ENCODE results near the gene FOXD2.
A peak's percentile ranks its signal among the peaks of the same experiment; 100 is the strongest.

The FOXD2 gene

DNA sequence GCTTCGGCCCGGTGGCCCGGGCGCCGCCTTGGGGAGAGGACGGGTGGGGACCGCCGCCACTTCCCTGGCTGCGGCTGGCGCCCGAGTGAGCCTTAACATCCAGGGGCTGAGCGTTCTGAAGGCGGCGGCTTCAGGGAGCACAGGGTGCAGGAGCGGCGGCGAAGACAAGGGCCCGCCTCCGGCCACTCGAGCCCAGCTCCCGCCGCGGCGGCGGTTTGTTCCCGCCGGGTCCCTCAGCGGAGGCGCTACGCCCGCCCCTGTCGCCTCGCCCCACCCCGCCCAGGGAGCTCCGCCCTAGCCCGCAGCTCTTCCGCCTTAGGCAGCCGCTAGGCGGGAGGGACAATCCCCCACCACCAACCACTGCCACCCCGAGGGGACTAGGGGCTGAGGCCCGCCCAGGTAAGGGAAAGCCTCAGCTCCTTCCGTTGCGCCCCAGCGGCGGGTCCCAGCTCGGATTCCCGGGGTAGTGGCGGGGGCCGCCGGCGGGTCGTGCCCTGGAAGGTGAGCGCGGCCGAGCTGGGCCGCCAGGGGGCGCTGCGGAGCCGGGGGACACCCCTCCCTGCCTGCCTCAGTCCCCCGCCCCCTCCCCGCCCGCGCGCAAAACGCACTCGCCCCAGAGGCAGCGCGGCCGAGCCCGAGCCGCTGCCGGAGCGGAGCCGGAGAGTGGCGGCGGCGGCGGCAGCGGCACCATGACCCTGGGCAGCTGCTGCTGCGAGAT is at the start of gene FOXD2:
Gene FOXD2 (plus strand): TSS at position 598 of the 718 bp plus-strand sequence. CDS start 92 bp downstream, at position 690.
- peak; percentile 92 for DNase-seq

DNA sequence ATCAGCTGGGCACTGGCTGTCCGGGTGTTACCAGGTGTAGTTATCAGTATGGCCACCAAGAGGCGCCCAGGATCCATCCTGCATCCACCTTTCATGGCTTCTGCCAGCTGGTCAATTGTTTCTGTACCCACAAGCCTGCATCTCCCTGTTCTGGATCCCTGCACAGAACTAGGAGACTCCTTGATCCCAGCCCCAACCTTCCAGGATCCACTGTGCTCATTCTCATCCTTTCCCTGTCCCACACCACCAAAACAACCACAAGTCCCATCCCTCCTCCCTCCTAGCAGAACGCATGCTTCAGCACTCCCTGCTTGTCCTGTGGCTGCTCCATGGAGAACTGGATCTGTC is 49.0 kb upstream of the FOXD2 start:
- peak; percentile 29 for DNase-seq

DNA sequence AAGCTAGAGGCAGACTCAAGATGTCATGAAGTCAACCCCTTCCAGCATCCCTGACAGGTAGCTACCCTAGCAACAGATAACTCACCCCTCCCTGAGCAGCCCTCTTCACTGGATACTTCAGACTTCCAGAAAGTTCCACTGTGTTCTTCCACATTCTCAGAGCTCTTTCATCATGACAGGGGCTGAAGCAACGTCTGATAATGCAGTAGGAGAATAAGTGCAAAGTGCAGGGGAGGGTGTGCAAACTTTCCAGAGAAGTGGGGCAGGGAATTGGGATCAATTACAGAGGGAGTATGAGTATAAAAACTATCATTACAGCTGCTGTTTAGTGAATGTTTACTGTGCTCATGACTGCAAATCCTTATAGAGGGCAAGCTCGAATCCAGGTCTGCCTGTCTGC is 48.1 kb upstream of the FOXD2 start:
- DNase-seq = no peak

DNA sequence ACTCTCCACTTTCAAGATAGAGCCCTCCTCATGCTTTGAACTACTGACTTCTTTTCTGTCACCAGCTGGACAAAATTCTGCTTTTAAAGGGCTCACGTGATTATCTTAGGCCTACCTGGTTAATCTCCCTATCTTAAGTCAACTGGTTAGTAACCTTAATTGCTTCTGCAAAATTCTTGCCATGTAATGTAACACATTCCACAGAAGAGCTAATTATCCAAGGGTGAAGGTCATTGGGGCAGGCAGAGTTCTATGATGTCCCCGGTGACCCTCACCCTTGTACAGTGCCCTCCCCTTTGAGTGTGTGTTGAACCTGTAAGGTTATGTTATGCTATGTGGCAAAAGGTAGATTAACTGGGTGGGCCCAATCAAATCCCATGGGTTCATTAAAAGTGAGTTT is 47.0 kb upstream of the FOXD2 start:
- DNase-seq = no peak

DNA sequence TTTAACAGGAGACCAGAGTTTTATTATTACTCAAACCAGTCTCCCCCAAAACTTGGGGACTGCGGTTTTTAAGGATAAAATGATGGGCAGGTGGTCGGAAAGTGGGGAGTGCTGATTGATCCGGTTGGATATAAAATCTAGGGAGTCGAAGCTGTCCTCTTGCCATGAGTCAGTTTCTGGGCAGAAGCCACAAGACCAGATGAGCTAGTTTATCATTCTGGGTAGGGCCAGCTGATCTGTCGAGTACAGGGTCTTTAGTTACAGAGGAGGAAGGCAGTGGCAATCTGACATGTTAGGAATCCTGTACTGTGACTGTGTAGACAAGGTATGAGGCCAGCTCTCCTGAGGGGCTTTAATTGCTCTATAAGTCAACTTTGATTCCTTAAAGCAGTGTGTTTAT is 44.7 kb upstream of the FOXD2 start:
- DNase-seq = no peak

DNA sequence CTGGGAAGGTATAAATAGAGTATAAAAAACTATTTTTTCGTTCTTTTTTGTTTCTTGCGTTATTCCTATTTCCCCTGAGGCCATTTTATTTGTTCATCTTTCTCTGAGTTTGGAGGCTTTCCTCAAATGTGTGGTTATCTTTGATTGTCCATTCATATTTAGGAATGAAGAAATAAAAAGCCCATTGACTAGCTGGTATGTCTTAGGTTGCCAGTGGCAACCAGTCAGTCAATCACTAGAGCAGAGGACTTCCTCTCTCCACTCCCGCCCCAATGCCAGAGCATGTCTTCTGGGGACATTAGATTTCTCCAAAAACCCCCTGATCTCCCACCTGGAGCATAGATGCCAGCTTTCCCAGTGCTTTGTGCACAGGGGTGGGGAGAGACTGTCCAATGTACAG is 42.4 kb upstream of the FOXD2 start:
- DNase-seq = no peak

DNA sequence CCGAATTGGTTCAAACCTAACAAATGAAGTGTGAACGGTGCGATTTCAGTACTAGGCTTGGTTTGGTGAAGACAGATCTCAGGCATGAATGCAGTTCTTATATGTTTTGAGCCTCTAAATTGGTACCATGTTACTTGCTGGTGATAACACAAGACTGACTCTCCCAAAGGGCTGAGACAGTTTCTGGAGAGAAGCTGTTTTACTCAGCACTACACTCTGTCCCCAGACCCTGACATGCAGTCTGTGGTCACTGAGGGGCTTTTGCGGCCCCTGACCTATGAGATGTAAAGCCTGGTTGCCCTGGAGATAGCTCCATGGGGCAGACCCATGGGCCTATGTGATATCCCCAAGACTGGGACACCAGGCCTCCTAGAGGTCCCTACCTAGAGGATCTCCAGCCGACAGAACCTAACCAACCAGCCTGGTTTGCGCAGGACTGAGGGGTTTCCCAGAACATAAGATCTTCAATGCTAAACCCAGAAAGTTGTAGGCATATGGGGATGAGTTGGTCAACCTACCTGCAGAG is 41.1 kb upstream of the FOXD2 start:
- no peak for DNase-seq

DNA sequence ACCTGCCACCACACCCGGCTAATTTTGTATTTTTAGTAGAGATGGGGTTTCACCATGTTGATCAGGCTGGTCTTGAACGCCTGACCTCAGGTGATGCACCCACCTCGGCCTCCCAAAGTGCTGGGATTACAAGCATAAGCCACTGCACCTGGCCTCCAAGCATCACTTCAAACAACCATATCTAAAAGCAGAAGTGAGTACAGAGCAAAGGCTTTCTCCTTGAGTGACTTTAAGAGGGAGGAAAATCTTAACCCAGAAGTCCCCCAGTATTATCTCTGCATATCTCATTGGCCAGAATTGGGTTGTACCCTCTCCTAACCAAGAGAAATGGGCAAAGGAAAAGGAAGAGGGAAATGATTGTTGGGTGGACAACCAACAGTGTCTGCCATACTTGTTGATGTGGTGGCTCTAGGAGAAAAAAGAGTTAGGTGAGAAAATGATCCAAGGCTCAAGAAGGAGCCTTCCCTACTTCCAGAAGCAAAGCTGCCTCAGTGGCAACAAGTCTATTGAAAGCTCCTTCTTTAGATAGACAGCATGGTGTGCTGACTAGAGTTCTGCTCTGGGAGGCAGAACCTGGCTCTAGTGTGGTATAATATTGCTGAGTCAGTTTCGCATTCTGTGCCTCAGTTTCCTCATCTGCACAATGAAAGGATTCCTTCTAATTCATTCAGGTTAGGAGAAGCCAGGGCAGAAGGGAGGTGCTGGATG is 38.6 kb upstream of the FOXD2 start:
- DNase-seq = no peak

DNA sequence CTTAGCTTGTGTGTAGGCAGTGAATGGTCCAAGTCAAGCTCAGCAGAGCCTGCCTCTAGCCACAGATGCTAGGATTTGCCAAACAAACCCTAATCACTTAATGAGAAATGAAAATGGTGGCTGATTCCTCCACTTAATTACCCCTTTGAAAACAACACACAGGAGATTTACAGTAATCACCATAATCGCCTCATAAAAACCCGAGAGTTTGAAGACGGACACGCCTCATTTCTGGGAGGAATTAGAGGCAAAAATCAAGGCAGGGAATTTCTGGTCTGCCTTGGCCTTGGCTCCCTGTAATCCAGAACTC is 38.0 kb upstream of the FOXD2 start:
- DNase-seq = no peak

DNA sequence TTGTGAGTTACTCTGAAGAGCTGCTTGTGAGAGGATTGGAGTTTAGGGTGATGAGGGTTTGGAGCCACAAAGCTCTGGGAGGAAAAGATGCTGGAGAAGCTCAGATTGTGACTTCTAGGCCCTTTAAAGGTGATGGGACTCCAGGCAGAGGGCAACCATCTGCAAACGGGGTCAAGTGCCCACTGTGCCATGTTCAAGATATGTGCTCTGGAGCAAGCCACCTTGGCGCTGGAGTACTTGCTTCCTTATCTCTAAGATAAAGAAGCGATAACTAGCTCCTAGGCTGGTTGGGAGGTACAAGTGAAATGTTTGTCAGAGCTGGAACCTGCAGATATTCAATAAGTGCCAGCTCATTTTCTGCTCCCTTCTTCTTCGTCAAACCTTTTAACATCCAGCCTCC is 36.1 kb upstream of the FOXD2 start:
- DNase-seq = no peak

DNA sequence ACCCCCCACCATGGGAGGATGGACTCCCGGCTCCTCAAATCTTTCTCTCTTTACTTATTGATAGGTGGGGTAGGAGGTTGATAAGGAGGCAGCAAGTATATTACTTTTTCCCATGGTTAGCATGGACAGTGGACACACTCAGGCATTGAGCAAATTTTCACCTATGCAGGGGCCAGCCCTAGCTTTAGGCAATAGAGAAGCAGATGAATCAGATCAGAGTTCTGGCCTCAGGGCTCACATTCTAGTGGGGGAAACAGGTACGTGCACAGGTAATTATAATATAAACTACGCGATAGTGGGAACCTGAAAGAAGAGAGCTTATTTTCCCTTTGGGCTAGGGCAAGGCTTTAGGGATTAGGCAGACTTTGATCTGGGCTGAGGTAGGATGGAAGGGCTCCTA is 35.3 kb upstream of the FOXD2 start:
- DNase-seq = no peak

DNA sequence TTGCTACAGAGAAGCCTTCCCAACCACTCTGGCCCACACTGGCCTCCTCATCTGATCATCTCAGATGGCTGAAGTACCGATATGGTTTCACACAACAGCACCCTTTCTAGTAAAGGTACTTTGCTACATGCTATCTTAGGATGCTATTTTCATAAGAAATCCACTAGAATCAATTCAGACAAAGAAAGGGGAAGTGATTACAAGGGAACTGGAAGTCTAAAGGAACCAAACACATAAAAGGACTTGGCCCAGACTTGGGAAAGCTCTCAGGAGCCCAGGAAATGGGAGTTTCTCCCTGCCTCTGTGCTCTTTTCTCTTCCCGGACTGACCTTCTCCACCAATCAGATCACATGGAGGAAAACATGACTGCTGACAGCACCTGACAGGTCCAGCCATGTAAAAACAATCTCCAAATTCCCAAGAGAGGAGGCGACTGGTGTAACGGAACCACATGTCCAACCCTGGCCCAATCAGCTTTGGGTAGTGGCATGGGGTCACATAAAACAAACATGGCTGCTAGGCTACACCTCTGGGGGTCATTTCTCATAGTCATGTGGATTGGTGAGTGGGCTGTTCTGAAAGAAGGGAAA is 34.4 kb upstream of the FOXD2 start:
- no peak for DNase-seq

DNA sequence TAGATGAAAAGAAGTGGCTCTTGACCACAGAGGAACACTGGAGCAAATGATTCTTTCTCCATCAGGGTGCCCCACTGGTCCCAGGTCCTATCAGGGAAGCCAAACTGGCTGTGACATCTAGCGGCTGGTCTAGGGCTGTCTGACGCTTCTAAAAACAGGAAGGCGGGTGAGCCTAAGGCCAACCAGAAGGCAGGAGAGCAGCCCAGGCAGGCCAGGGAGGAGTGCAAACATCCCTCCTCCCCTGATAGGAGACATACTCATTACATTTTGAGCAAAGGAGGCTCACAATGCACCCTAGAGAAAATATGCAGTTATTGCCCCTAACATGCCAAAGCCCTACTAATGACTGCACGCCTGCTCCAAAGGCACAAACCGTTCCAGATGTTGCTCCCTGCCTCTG is 32.1 kb upstream of the FOXD2 start:
- DNase-seq = no peak

DNA sequence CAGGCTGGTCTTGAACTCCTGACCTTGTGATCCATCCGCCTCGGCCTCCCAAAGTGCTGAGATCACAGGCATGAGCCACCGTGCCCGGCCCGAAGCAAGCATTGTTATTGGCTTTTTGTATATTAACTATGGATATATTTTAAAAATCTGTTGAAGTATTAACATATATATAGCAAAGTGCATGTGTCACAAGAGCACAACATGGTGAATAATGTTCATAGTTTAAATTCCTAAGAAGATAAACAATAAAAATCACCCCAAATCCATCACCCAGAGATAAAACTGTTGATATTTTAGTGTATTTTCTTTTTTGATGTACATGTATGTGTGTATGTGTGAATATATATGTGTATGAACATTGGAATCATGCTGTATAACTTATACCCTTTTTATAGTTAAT is 30.9 kb upstream of the FOXD2 start:
- DNase-seq = no peak

DNA sequence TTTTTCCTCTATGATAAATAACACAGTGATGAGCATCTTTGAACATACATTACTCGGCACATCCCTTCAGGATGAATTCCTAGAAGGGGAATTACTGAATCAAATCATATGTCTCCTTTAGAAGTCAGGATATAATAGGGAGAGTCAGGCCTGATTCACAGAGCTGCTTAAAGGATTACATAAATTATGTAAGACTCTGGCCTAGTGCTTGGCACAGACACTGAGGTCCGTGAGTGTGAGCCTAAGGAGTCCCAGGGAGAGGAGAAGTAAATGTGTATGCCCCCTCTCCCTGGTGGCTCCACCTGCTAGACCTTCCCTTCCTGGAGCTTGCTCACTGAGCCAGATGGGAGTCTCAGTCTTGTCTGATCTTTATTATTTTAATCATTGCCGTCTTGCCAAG is 30.4 kb upstream of the FOXD2 start:
- no peak for DNase-seq

DNA sequence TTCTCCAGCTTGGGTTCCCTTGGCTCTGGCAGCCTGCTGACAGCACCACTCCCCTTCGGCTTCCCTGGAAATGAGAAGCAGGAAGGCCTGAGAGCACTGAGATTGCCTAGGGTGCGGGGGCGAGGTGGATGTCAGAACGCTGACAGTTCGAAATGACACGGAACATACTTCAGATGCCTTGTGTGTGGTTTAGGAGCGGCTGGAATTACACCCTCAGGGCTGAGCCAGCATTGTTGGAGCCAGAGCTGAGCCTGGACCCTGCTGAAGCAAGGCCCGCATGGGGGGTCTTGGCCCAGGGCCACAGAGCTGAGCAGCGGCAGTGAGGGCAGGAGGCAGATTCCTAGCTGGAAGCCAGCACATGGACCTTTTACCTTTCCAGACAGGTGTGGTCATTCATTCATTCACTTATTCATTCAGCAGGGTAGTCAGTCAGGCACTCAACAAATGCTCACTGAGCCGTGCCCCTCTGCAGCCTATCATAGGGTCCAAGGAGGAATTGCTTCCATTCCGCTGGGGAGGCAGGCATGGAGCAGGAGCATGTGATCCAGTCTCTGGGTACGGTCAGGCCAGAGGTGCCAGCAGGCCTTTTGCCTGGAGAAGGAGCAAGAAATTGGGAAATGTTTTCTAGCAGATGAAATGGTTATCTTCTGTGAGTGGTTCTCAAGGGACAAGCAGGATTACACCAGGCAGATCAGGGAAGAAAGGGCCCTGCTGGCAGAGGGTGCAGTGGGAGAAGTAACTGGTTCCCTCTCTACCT is 28.4 kb upstream of the FOXD2 start:
- DNase-seq = no peak

DNA sequence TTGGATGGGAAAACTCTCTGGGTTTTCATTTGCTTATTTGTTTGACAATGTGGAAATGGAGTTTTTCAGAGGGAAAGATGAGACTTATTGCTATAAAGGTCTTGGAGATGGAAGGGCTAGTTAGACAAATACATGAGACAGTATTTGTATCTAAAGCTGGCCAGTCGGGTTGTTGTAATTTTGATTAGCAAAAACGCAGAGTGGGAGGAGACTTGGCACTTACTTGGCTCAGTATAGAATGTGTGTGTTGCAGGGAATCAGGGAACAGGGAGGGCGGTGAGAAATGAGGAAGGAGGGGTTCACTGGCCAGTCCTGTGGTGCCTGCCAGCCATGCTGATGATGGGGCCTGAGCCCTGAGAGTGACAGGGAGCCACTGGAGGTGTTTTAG is 27.8 kb upstream of the FOXD2 start:
- DNase-seq = no peak

DNA sequence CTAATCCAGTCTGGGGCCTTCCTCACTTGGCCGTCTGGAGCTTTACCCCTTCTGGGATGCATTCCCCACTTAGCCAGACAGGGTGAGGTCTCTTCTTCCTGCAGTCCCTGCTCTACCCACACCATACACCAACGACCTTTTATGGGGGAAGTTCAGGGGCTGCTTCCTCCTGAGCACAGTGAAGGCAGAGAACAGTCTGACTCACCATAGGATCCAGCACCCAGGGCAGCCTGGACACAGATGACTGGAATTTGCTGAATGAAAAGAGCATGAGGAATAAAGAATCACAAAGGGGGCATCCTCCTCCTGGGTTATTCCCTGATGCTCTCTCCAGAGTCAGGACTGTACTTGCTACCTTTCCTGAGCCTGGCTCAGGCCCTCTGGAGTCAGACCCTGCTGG is 26.4 kb upstream of the FOXD2 start:
- no peak for DNase-seq

DNA sequence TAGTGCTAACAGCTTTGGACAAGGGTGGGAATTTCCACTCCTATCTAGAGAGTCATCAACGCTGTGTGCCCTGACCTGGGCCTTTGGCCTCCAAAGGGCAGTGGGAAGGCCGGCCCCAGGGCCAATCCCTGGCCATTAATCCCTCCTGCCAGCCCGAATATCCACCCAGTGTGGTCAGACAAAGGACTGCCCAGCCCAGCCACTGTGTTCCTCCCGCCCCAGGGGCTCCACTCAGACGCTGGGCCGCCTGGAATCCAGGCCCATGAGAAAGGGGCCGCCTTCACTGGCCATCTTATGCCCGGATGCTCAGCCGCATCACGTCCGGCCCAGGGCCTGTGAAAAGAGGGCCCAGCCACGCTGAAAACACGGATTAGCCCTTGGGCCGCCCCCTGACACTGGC is 25.4 kb upstream of the FOXD2 start:
- no peak for DNase-seq

DNA sequence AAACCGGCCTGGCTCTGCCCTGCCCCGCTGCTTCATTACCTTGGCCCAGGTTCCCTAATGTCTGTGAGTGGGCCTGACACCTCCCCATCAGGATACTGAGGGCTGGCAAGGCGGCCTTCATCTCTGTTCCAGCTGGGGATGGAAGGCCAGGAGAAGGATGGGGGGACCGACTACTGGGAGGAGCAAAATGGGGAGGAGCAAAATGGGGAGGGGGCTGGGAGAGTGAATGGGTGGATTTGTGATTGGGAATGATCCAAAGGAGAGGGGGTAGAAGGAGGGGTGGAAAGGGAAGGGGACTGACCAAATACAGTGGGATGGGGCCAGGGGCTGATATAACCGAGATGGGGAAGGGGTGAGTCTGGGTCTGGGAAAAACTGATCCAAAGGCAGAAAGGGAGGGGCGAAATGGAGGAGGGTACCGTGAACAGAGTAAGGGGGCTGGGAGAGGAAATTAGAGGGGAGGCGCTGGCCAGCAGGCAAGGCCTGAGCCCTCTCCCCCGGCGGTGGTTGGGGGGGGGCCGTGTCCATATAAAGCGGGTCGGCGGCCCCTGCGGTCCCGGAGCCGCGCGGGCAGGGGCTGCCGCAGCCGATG is 22.0 kb upstream of the FOXD2 start, which contains the start of gene FOXE3:
Gene FOXE3 (plus strand): TSS at position 558 of the 591 bp plus-strand sequence. CDS start 31 bp downstream, at position 589.
- DNase-seq = no peak

DNA sequence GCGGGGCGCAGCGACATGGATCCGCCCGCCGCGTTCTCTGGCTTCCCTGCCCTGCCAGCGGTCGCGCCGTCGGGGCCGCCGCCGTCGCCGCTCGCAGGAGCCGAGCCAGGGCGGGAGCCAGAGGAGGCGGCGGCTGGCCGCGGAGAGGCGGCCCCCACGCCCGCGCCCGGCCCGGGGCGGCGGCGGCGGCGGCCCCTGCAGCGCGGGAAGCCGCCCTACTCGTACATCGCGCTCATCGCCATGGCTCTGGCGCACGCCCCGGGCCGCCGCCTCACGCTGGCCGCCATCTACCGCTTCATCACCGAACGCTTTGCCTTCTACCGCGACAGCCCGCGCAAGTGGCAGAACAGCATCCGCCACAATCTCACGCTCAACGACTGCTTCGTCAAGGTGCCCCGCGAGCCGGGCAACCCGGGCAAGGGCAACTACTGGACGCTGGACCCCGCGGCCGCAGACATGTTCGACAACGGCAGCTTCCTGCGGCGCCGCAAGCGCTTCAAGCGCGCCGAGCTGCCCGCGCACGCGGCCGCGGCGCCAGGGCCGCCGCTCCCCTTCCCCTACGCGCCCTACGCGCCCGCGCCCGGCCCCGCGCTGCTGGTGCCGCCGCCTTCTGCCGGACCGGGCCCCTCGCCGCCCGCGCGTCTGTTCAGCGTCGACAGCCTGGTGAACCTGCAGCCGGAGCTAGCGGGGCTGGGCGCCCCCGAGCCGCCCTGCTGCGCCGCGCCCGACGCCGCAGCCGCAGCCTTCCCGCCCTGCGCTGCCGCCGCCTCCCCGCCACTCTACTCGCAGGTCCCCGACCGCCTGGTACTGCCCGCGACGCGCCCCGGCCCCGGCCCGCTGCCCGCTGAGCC is 21.3 kb upstream of the FOXD2 start:
- no peak for DNase-seq

Data from CD4-positive, alpha-beta T cell treated with Interleukin-21 for 1 hour (primary cell).